Tibial nerve (tissue), 4 donors: ENCODE measurements around the gene SPATA19. TPM values are rescaled to one million over a fixed set of nuclear protein-coding genes. Genes with fewer than 3 reads are reported as not detected.

Experiments used
- total RNA-seq, 4 donors: library from RNA; depleted of rRNA; stranded (reverse); fragments of >200 nt; gene quantifications; one replicate each; pipeline ENCODE4 v1.1.0, GENCODE V29; 2016

The SPATA19 gene
- total RNA-seq, 4 donors from 2014 or later: not detected

Other genes starting within 250 kb of the SPATA19 start
- gene IGSF9B, start 111.5 kb upstream of the SPATA19 start, total RNA-seq: 1 to 10 TPM; 2.1 to 5.1 (median 2.8) TPM
- gene JAM3, start 223.6 kb upstream of the SPATA19 start, total RNA-seq: 100 to 1,000 TPM in 2 of 4 donors, 10 to 100 TPM in 2; 60.9 to 124 (median 96.5) TPM